ENCODE measurements around the gene AFAP1L1.

AFAP1L1 gene

GRCh38 chr5:149283626-149284480, 12.2 kb downstream of the AFAP1L1 start:
- DNase-seq (ENCODE audit: low read depth in 1 of 2, low spot score in 1 of 2): no peak

GRCh38 chr5:149284501-149284900, 12.8 kb downstream of the AFAP1L1 start:
- DNase-seq (ENCODE audit: low read depth in 1 of 2, low spot score in 1 of 2): no peak

GRCh38 chr5:149285153-149285552, 13.5 kb downstream of the AFAP1L1 start:
- DNase-seq (ENCODE audit: low read depth in 1 of 2, low spot score in 1 of 2): no peak

- no peak for DNase-seq (ENCODE audit: low read depth in 1 of 2, low spot score in 1 of 2)
These were observed 16.8 kb downstream of the AFAP1L1 start for GRCh38 chr5:149288436-149288835.

- DNase-seq (ENCODE audit: low read depth in 1 of 2, low spot score in 1 of 2): no peak
These were observed 17.6 kb downstream of the AFAP1L1 start for GRCh38 chr5:149289301-149289700.

- no peak for DNase-seq (ENCODE audit: low read depth in 1 of 2, low spot score in 1 of 2)
These were observed 23.5 kb downstream of the AFAP1L1 start for GRCh38 chr5:149294872-149295829.

GRCh38 chr5:149297340-149298025, 25.8 kb downstream of the AFAP1L1 start:
- DNase-seq (ENCODE audit: low read depth in 1 of 2, low spot score in 1 of 2): no peak

- no peak for DNase-seq (ENCODE audit: low read depth in 1 of 2, low spot score in 1 of 2)
These were observed 26.5 kb downstream of the AFAP1L1 start for GRCh38 chr5:149298163-149298562.

GRCh38 chr5:149298842-149299404, 27.3 kb downstream of the AFAP1L1 start:
- DNase-seq (ENCODE audit: low read depth in 1 of 2, low spot score in 1 of 2): no peak

- DNase-seq (ENCODE audit: low read depth in 1 of 2, low spot score in 1 of 2): no peak
These were observed 27.9 kb downstream of the AFAP1L1 start for GRCh38 chr5:149299451-149300054.

- DNase-seq (ENCODE audit: low read depth in 1 of 2, low spot score in 1 of 2): no peak
These were observed 28.8 kb downstream of the AFAP1L1 start for GRCh38 chr5:149300441-149300840.

GRCh38 chr5:149301049-149301743, 29.5 kb downstream of the AFAP1L1 start:
- DNase-seq (ENCODE audit: low read depth in 1 of 2, low spot score in 1 of 2): no peak

- DNase-seq (ENCODE audit: low read depth in 1 of 2, low spot score in 1 of 2): no peak
These were observed 30.2 kb downstream of the AFAP1L1 start for GRCh38 chr5:149301744-149302380.

- no peak for DNase-seq (ENCODE audit: low read depth in 1 of 2, low spot score in 1 of 2)
These were observed 31.0 kb downstream of the AFAP1L1 start for GRCh38 chr5:149302641-149303040.

- no peak for DNase-seq (ENCODE audit: low read depth in 1 of 2, low spot score in 1 of 2)
These were observed 31.6 kb downstream of the AFAP1L1 start for GRCh38 chr5:149303210-149303609.

- DNase-seq (ENCODE audit: low read depth in 1 of 2, low spot score in 1 of 2): no peak
These were observed 32.8 kb downstream of the AFAP1L1 start for GRCh38 chr5:149304195-149305078.

- DNase-seq (ENCODE audit: low read depth in 1 of 2, low spot score in 1 of 2): no peak
These were observed 37.7 kb downstream of the AFAP1L1 start for GRCh38 chr5:149309354-149309753.

- DNase-seq (ENCODE audit: low read depth in 1 of 2, low spot score in 1 of 2): no peak
These were observed 38.8 kb downstream of the AFAP1L1 start for GRCh38 chr5:149310488-149310887.

Data from activated CD4-positive, alpha-beta T cell treated with anti-CD3 and anti-CD28 coated beads, Interleukin-2, amount 50 U/mL, for 24 hours (primary cell).